Measurements from ENCODE around the gene TMEM59L. TPM values are rescaled to one million over a fixed set of nuclear protein-coding genes. Genes with fewer than 3 reads are reported as not detected.

TMEM59L gene
- total and polyA plus RNA-seq, 12 donors = 0.89 to 14.5 (median 5.4) TPM

- DNase-seq = no peak
- 0 to 1% (median 1%) methylated on average over 5 to 108 of the region's 116 CpGs for WGBS, 4 donors
- no peaks in the 10 kb centered on the region for H3K36me3 ChIP-seq (replicated peaks in 1 of 2)
- no peaks in the 10 kb centered on the region for H3K9me3 ChIP-seq (replicated peaks in 1 of 3)
- TF ChIP-seq POLR2A (IDR thresholded peaks at IDR 0.05) (no peak), CTCF (IDR thresholded peaks at IDR 0.05) (no peak)
- H3K27me3 ChIP-seq = peaks cover 75% of the 10 kb centered on the region
- H3K4me1 ChIP-seq (replicated peaks in 1 of 2) = peaks cover 0 to 15% of the 10 kb centered on the region in 2 donors
- H3K4me3 ChIP-seq = peak within 1 kb of the TSS in 1 of 4 donors; percentile 23
- H3K27ac ChIP-seq = no peak within 1 kb of the TSS
- intact Hi-C loops (cut with DNase I) = no loop called here
Observed at GRCh38 chr19:18606281-18607225, 6.1 kb upstream of the TMEM59L start, which contains the start of gene CRLF1. Gene CRLF1, minus strand, starts transcription at chr19:18606799. Its CDS starts 143 bp downstream, at chr19:18606656.

GRCh38 chr19:18607226-18608101 lies 5.2 kb upstream of the TMEM59L start:
- intact Hi-C loops (cut with DNase I) = no loop called here
- TF ChIP-seq POLR2A (IDR thresholded peaks at IDR 0.05) (no peak), CTCF (IDR thresholded peaks at IDR 0.05) (no peak)
- DNase-seq = no peak
- H3K36me3 ChIP-seq (replicated peaks in 1 of 2) = no peaks in the 10 kb centered on the region
- no peak overlapping the region for H3K27ac ChIP-seq
- no peaks in the 10 kb centered on the region for H3K9me3 ChIP-seq (replicated peaks in 1 of 3)
- 1 to 2% (median 2%) methylated on average over 29 to 68 of the region's 68 CpGs for WGBS, 4 donors
- H3K4me1 ChIP-seq (replicated peaks in 1 of 2) = peaks cover 1 to 25% of the 10 kb centered on the region in 2 donors
- peak overlapping the region in 1 of 4 donors; percentile 23 for H3K4me3 ChIP-seq
- H3K27me3 ChIP-seq = peaks cover 84% of the 10 kb centered on the region

GRCh38 chr19:18608102-18608804 lies 4.4 kb upstream of the TMEM59L start:
- TF ChIP-seq POLR2A (IDR thresholded peaks at IDR 0.05) (no peak), CTCF (IDR thresholded peaks at IDR 0.05) (no peak)
- Histone ChIP-seq H3K27ac (no peak overlapping the region), H3K9me3 (replicated peaks in 1 of 3) (no peaks in the 10 kb centered on the region), H3K4me3 (no peak overlapping the region), H3K36me3 (replicated peaks in 1 of 2) (no peaks in the 10 kb centered on the region), H3K27me3 (peaks cover 87% of the 10 kb centered on the region), H3K4me1 (replicated peaks in 1 of 2) (peaks cover 4 to 31% of the 10 kb centered on the region in 2 donors)
- WGBS, 4 donors = 22 to 37% (median 30%) methylated on average over 4 to 5 of the region's 5 CpGs
- intact Hi-C loops (cut with DNase I) = no loop called here
- no peak for DNase-seq

Data from adrenal gland (tissue), 12 donors.